Kasumi-1 (cell line): ENCODE results near the gene HBQ1.
"Not testable (repeated sequence)": the region's sequence is repeated elsewhere in the genome, so short reads cannot be mapped to it uniquely, and the experiment has no call there.

Experiments used
- DNase-seq, 2 experiments: peaks; one replicate each; lab custom pipeline; 2025; lab: John Stamatoyannopoulos, UW

HBQ1 gene

DNA sequence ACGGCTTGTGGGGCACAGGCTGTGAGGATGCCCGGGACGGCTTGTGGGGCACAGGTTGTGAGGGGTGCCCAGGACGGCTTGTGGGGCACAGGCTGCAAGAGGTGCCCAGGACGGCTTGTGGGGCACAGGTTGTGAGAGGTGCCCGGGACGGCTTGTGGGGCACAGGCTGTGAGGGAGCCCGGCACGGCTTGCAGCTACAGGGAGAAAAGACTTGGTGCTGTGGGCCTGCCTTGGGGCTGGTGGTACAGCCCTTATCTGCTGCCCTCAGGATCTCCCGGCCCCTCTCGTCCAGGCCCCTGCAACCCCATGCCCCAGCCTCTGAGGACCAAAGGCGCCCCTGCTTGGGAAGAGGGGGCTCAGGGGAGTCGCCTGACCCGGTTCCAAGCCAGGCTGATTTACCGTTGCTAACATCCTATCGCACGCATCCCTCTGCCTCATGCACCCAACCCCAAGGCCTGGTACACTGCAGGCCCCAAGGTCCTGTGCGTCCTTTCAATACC lies 19.5 kb upstream of the HBQ1 start:
- DNase-seq, result no peak

GRCh38 chr16:162271-162991 lies 17.8 kb upstream of the HBQ1 start:
- no peak for DNase-seq

- DNase-seq, result not testable (repeated sequence)
These were observed 17.1 kb upstream of the HBQ1 start for GRCh38 chr16:163139-163538.

DNA sequence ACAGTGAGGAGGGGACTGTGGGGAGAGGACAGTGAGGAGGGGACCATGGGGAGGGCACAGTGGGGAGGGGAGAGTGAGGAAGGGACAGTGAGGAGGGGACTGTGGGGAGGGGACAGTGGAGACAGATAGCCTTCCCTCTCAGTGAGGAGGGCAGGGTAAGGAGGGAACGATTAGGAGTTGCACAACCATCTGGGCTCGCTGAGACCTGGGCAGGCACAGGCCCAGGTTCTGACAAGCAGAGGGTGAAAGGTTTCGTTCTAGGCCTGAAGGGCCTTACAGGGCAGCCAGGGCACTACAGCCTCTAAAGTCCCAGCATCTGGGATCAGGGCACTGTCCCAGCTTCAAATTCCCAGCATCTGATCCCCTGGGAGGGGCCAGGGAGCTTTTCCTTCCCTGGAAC lies 16.6 kb upstream of the HBQ1 start:
- not testable (repeated sequence) for DNase-seq

DNA sequence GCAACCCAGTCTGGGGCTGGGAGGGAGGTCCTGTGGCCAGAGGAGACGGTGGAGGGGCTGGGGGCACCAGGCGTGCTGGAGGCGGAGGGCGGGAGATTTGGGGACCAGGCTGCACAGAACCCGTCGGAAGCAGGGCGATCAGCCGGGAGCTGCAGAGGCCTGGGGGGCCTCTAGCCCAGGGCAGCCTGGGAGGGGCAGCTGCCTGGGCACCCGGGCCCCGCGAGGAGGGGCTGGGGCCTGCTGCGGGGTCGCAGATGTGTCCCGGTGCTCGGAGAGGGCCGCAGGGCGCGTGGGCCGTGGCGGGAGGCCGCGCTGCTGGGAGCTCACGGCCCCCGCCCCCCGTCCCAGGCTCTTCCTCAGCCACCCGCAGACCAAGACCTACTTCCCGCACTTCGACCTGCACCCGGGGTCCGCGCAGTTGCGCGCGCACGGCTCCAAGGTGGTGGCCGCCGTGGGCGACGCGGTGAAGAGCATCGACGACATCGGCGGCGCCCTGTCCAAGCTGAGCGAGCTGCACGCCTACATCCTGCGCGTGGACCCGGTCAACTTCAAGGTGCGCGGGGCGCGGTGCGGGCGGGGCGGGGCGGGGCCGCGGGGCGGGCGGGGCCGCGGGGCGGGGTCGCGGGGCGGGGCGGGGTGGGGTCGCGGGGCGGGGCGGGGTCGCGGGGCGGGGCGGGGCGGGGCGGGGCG lies 16.0 kb upstream of the HBQ1 start:
- DNase-seq, result not testable (repeated sequence)

- no peak for DNase-seq
These were observed 15.3 kb upstream of the HBQ1 start for GRCh38 chr16:164827-165538.

- no peak for DNase-seq
These were observed 14.5 kb upstream of the HBQ1 start, which contains the start of gene HBM for GRCh38 chr16:165539-166374. Gene HBM (plus strand): TSS chr16:165978. CDS start chr16:165998, 20 bp downstream.

GRCh38 chr16:166375-167121 lies 13.7 kb upstream of the HBQ1 start:
- no peak for DNase-seq

DNA sequence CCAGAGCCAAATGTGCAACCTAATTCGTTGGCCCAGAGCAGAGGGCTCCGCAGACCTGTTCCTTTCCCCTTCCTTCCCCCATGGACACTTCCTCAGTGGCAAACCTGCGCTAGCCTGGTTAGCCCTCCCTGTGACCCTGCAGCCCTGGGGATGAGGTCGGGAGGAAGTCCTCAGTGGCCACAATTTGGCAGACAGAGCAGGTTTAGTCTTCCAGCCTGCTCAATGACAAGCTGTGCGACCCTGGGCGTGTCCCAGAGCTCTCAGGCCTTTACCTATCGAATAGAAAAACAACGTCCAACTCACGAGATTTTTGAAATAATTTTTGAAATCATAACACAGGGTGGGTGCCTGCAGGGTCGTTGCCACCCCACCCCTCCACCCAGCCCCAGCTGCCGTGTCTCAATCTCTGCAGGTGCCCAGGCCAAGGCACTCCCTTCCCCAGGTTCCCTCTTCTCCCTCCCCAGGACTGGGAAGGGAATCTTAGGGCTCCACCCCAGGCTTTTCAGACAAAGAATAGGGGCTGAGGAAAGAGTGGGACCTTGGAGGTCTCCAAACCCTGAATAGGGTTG lies 13.1 kb upstream of the HBQ1 start:
- no peak for DNase-seq

DNA sequence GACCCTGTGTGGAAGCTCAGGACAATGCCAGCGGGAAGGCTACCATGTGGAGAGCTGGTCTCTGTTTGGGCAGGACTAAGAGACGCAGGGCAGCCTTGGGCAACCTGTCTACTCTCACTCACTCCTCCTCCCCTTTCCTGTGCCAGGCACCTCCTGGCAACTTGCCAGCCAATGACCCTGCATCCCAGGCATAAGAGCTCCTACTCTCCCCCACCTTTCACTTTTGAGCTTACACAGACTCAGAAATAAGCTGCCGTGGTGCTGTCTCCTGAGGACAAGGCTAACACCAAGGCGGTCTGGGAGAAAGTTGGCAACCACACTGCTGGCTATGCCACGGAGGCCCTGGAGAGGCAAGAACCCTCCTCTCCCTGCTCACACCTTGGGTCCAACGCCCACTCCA lies 11.8 kb upstream of the HBQ1 start:
- DNase-seq, result no peak

DNA sequence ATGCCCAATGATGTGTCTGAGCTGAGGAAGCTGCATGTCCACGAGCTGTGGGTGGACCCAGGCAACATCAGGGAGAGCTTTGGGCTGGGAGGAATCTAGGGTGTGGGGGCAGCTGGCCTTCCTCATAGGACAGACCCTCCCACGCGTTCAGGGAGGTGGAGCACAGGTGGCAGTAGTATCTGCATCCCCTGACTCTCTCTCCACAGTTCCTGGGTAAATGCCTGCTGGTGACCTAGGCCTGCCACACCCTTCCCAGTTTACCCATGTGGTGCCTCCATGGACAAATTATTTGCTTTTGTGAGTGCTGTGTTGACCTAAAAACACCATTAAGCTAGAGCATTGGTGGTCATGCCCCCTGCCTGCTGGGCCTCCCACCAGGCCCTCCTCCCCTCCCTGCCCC lies 11.2 kb upstream of the HBQ1 start:
- no peak for DNase-seq

GRCh38 chr16:170088-170507 lies 10.2 kb upstream of the HBQ1 start:
- peak; percentile 6 to 21 for DNase-seq

DNA sequence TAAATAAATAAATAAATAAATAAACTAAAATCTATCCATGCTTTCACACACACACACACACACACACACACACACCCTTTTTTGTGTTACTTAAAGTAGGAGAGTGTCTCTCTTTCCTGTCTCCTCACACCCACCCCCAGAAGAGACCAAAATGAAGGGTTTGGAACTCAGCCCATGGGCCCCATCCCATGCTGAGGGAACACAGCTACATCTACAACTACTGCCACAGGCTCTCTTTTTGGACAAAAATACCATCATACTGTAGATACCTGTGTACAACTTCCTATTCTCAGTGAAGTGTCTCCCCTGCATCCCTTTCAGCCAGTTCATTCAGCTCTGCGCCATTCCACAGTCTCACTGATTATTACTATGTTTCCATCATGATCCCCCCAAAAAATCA lies 9.5 kb upstream of the HBQ1 start:
- no peak for DNase-seq

DNA sequence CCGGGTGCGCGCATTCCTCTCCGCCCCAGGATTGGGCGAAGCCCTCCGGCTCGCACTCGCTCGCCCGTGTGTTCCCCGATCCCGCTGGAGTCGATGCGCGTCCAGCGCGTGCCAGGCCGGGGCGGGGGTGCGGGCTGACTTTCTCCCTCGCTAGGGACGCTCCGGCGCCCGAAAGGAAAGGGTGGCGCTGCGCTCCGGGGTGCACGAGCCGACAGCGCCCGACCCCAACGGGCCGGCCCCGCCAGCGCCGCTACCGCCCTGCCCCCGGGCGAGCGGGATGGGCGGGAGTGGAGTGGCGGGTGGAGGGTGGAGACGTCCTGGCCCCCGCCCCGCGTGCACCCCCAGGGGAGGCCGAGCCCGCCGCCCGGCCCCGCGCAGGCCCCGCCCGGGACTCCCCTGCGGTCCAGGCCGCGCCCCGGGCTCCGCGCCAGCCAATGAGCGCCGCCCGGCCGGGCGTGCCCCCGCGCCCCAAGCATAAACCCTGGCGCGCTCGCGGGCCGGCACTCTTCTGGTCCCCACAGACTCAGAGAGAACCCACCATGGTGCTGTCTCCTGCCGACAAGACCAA lies 7.8 kb upstream of the HBQ1 start, which contains the start of gene HBA2:
Gene HBA2, plus strand, starts transcription at position 503 of the 568 bp plus-strand sequence. Its CDS starts 37 bp downstream, at position 540.
- DNase-seq, result not testable (repeated sequence)

GRCh38 chr16:173211-173854 lies 6.9 kb upstream of the HBQ1 start:
- DNase-seq, result not testable (repeated sequence)

DNA sequence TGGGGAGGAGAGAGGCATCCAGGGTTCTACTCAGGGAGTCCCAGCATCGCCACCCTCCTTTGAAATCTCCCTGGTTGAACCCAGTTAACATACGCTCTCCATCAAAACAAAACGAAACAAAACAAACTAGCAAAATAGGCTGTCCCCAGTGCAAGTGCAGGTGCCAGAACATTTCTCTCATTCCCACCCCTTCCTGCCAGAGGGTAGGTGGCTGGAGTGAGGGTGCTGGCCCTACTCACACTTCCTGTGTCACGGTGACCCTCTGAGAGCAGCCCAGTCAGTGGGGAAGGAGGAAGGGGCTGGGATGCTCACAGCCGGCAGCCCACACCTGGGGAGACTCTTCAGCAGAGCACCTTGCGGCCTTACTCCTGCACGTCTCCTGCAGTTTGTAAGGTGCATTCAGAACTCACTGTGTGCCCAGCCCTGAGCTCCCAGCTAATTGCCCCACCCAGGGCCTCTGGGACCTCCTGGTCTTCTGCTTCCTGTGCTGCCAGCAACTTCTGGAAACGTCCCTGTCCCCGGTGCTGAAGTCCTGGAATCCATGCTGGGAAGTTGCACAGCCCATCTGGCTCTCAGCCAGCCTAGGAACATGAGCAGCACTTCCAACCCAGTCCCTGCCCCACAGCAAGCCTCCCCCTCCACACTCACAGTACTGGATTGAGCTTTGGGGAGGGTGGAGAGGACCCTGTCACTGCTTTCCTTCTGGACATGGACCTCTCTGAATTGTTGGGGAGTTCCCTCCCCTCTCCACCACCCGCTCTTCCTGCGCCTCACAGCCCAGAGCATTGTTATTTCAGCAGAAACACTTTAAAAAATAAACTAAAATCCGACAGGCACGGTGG lies 6.1 kb upstream of the HBQ1 start:
- not testable (repeated sequence) for DNase-seq

- DNase-seq, result no peak
These were observed 5.0 kb upstream of the HBQ1 start for GRCh38 chr16:175011-175949.

GRCh38 chr16:176006-176405 lies 4.3 kb upstream of the HBQ1 start:
- not testable (repeated sequence) for DNase-seq
